Right lobe of liver (tissue), 4 donors: Measurements from ENCODE around the gene TLX1.

Experiments used
- POLR2A ChIP-seq: fragments of 450-650 bp; IDR thresholded peaks from one replicate; pipeline ENCODE4 v1.6.1; 2017; ENCODE audit warnings: antibody characterized with exemption, mild to moderate bottlenecking
- TF ChIP-seq, protein P1 (sequence below), 4 donors: fragments of 200-600 bp in 3 of 4; fragments of 450-650 bp in 1 of 4; IDR thresholded peaks; one replicate each; pipeline versions ENCODE4 v1.5.1 to v1.8.0; 2016 to 2022; ENCODE audit warnings: antibody characterized with exemption in 4 of 4, mild to moderate bottlenecking in 2 of 4
- donor health status: DM: no; HTN: no; CAD: no.
- donor health status: DM: no; HTN: no; CAD: no.
- donor health status: DM: no; HTN: yes; CAD: no.

DNA sequence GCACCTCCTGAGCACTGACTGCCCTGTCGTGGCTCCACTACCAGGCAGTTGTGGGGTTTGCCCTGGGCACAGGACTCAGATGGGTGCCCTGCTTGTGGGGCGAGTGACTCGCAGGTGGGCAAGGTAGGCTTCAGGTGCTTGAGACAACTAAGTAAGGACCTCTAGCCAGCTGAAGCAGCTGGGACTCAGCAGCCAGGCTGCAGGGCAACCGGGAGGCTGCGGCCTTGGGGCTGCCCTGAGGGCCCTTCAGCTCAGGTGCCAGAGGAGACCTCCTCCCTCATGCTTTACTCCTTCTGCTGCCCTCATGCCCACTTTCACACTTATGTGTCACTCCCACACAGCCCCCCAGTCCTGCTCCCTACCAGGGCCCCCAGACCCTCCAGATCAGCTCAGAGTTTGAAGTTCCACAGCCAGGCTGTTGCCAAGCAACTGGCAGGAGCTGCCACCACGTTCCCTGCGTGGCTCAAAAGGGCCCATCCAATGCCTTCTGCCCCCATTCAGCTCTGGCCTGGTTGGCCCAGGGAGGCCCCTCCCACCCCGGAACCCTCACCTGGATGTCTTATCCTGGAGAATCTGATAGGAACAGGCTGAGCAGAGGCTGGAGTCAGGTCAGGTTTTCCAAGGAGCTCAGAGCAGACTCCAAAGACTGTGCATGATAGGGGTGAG lies 10.0 kb downstream of the TLX1 start:
- TF ChIP-seq POLR2A, result no peak
- TF ChIP-seq, protein P1, sequence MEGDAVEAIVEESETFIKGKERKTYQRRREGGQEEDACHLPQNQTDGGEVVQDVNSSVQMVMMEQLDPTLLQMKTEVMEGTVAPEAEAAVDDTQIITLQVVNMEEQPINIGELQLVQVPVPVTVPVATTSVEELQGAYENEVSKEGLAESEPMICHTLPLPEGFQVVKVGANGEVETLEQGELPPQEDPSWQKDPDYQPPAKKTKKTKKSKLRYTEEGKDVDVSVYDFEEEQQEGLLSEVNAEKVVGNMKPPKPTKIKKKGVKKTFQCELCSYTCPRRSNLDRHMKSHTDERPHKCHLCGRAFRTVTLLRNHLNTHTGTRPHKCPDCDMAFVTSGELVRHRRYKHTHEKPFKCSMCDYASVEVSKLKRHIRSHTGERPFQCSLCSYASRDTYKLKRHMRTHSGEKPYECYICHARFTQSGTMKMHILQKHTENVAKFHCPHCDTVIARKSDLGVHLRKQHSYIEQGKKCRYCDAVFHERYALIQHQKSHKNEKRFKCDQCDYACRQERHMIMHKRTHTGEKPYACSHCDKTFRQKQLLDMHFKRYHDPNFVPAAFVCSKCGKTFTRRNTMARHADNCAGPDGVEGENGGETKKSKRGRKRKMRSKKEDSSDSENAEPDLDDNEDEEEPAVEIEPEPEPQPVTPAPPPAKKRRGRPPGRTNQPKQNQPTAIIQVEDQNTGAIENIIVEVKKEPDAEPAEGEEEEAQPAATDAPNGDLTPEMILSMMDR (IDR thresholded peaks at IDR 0.05), result no peak
